Activated naive CD4-positive, alpha-beta T cell treated with anti-CD3 and anti-CD28 coated beads, Interleukin-2, amount 50 U/mL, for 24 hours (primary cell): ENCODE results near the gene BCORL1.

ENCODE experiments used
- H3K27ac Mint-ChIP-seq: one replicate; pipeline ENCODE4 v1.8.0; 2021; ENCODE audit warnings: mild to moderate bottlenecking, mixed read lengths
- H3K27me3 Mint-ChIP-seq: one replicate; pipeline ENCODE4 v1.8.0; 2021; ENCODE audit warnings: mixed read lengths
- H3K36me3 Mint-ChIP-seq: one replicate; pipeline ENCODE4 v1.8.0; 2021; ENCODE audit warnings: mixed read lengths
- H3K4me1 Mint-ChIP-seq: one replicate; pipeline ENCODE4 v1.8.0; 2021; ENCODE audit warnings: mixed read lengths
- H3K4me3 Mint-ChIP-seq: one replicate; pipeline ENCODE4 v1.8.0; 2021; ENCODE audit warnings: mild to moderate bottlenecking, mixed read lengths
- H3K9me3 Mint-ChIP-seq: one replicate; pipeline ENCODE4 v1.8.0; 2021; ENCODE audit warnings: mixed read lengths

Gene BCORL1

DNA sequence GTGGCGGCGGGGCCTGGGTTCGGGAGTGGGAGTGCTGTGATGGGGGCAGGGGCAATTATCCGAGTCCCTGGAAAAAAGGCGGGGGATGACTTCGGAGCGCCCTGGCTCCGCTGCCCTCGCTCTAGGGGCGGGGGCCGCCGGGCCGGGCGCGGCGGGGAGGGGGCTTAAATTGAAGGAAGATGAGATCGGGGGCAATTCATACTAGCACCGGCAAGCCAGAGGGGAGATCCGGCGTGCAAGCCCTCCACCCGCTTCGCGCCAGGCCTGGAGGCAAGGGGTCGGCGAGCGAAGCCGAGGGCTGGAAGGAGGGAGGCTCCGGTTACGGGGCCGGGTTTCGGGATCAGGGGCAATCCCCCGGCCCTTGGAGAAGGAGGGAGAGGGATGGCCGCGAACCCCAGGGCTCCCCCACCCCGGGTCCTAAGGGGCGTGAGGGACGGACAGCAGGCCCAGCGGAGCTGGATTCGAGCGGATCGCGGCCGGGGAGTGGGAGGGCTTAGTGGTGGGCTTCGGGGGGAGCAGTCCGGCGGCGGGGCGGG is 1.2 kb downstream of the BCORL1 start:
- Mint-ChIP-seq H3K4me1 (peaks cover 26% of the 10 kb centered on the region), H3K27ac (no peak overlapping the region), H3K9me3 (no peaks in the 10 kb centered on the region), H3K27me3 (no peaks in the 10 kb centered on the region), H3K36me3 (no peaks in the 10 kb centered on the region), H3K4me3 (no peak overlapping the region)

DNA sequence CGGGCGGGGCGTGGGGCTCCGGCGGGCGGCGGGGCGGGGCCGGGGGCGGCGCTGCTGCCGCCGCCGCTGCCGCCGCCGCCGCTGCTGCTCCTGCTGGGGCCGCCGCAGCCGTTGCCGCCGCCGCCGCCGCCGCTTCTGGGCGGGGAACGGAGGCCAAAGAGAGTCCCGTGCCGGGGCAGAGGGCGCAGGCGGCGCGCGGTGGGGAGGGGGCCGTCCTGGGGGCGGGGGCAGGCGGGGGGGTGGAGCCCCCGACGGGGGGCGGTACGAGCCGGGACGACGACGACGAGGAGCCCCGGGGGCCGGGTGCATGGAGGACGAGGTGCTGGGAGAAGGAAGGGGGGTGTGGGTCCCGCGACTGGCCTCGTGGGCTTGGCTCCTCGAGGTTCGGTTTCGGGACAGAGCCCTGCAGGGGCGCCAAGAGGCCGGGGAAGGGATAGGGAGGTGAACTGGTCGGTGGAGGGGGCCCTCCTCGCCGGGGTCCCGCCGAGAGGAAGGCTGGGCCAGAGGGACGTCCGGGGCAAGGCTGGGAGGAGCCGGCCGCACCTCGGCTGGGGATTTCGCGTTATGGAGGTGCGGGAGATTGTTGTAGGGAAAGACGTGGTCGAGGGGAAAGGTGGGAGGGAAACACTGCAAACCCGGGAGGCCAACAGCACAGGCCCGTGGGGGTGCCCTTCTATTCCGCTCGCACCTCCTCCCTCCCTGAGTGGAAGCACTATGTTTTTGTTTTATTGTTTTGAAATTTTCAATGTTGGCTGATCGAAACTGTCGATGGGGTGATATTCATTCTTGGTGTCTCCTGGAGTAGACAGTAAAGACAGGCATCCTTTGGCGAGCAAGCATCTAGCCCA is 1.9 kb downstream of the BCORL1 start:
- Mint-ChIP-seq H3K27ac (peak overlapping the region; percentile 70), H3K4me1 (peaks cover 22% of the 10 kb centered on the region), H3K36me3 (no peaks in the 10 kb centered on the region), H3K4me3 (peak overlapping the region; percentile 84), H3K27me3 (no peaks in the 10 kb centered on the region), H3K9me3 (no peaks in the 10 kb centered on the region)

DNA sequence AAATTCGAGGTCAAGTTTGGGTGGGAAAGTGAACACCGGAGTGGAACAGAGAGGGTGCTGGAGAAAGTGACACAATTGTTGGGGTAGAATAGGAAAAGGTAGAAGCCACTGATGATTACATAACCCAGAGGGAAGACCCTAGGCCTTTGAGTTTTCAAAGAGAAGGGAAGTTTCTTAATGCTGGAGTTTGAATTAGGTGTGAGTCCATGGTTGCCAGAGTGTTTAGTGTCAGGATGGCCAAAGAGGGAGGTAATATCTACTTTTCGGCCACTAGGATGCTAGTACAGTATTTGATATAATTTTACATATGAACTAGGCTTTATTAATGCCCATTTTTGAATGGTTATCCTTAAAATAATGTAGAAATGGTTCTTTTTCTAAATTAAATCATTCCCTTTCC is 5.4 kb downstream of the BCORL1 start:
- no peaks in the 10 kb centered on the region for H3K9me3 Mint-ChIP-seq
- no peaks in the 10 kb centered on the region for H3K27me3 Mint-ChIP-seq
- H3K27ac Mint-ChIP-seq = peak overlapping the region; percentile 68
- H3K4me3 Mint-ChIP-seq = no peak overlapping the region
- peaks cover 22% of the 10 kb centered on the region for H3K4me1 Mint-ChIP-seq
- H3K36me3 Mint-ChIP-seq = no peaks in the 10 kb centered on the region

DNA sequence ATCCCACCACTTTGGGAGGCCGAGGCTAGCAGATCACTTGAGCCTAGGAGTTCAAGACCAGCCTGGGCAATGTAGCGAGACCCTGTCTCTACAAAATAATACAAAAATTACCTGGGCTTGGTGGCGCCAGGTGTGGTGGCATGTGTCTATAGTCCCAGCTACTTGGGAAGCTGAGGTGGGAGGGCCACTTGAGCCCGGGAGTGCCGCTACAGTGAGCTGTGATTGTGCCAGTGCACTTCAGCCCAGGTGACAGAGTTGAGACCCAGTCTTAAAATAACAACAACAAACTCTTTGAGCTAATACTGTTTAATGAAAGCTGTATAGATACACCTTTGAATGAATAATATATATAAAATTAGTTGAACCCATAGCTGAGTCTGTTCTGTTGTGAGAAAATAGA is 9.7 kb downstream of the BCORL1 start:
- Mint-ChIP-seq H3K27me3 (no peaks in the 10 kb centered on the region), H3K4me3 (no peak overlapping the region)

DNA sequence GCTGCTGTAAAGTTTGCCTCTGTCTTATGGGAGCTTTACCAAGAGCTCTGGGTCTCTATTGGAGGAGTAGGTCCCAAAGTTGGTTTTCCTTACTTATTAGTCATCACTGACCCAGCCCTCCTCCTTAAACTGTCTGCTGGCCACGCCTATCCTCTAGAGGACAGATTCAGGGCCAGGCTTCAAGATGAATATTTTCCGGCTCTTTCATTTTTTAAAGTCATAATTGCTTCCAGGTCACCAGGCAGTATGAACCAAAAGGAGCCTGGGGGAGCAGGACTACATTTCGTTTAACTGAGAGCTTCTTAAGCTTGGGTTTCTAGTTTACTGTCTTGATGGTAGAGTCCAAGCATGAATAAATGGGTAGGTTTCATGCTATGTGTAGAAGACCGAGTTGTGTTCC is 13.7 kb downstream of the BCORL1 start:
- H3K4me1 Mint-ChIP-seq = peaks cover 9% of the 10 kb centered on the region
- no peaks in the 10 kb centered on the region for H3K36me3 Mint-ChIP-seq
- H3K4me3 Mint-ChIP-seq = no peak overlapping the region
- H3K27me3 Mint-ChIP-seq = no peaks in the 10 kb centered on the region
- no peak overlapping the region for H3K27ac Mint-ChIP-seq
- no peaks in the 10 kb centered on the region for H3K9me3 Mint-ChIP-seq

More for the DNA sequence above, 9.7 kb downstream of the BCORL1 start:
- Mint-ChIP-seq H3K27ac (no peak overlapping the region), H3K9me3 (no peaks in the 10 kb centered on the region), H3K4me1 (peaks cover 10% of the 10 kb centered on the region), H3K36me3 (no peaks in the 10 kb centered on the region)

DNA sequence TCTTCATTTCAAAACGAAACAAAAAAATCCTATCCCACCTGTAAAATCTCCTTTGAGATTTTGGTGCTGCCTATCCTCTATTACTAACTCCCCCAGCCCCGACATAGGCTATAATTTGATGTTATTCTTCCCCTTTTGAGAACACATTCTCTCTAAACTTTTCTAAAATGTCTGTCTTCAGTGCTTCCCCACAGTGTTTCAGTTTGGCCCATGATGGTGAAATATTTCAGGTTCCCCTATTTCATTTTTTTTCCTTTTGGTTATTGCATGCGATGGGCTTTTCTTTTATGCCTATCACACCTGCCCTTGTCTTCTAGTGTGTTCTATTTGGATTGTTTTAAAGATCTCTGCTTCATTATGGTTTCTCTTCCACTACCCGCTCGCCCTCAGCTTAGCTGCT is 14.7 kb downstream of the BCORL1 start:
- Mint-ChIP-seq H3K27ac (no peak overlapping the region), H3K9me3 (no peaks in the 10 kb centered on the region), H3K36me3 (no peaks in the 10 kb centered on the region), H3K27me3 (no peaks in the 10 kb centered on the region), H3K4me1 (peaks cover 14% of the 10 kb centered on the region), H3K4me3 (no peak overlapping the region)

DNA sequence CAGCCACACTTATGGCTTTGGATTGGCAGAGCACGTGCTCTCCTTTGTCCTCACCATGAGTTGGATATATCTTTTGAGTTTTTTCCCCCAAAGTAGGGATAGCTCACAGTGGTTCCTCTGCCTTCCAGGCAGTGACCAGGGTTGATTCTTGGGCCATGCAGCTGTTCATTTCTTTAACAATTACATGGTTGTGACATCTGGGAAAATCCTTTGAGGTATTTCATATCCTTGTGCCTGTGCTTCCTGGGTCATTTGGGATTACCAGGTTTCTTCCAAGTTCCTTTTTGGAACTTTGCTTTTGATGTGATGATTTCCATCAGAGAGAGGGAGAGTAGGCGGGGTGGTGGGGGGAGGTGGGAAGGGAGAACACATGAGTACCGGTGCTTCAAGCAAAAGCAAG is 15.6 kb downstream of the BCORL1 start:
- no peak overlapping the region for H3K27ac Mint-ChIP-seq
- no peak overlapping the region for H3K4me3 Mint-ChIP-seq
- no peaks in the 10 kb centered on the region for H3K36me3 Mint-ChIP-seq
- no peaks in the 10 kb centered on the region for H3K9me3 Mint-ChIP-seq
- no peaks in the 10 kb centered on the region for H3K27me3 Mint-ChIP-seq
- H3K4me1 Mint-ChIP-seq = peaks cover 15% of the 10 kb centered on the region

DNA sequence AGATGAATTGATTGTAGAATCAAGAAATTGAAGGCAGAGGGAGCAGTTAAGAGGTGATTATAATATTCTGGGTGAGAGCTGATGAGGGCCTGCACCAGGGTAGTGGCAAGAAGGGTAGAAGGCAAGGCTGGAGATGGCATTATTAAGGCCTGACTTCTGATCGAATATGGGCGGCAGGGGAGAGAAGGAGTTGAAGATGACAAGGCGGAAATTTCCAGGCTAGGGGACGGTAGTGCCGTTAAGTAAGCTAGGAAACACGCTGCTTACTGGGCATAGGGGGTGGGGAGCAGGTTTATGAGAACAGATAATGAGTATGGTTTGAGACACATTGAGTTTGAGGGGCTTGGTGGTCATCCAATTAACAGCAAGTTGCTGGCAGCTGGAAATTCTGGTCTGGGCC is 19.5 kb downstream of the BCORL1 start:
- H3K4me1 Mint-ChIP-seq = peaks cover 14% of the 10 kb centered on the region
- H3K27me3 Mint-ChIP-seq = no peaks in the 10 kb centered on the region
- no peaks in the 10 kb centered on the region for H3K36me3 Mint-ChIP-seq
- no peaks in the 10 kb centered on the region for H3K9me3 Mint-ChIP-seq
- no peak overlapping the region for H3K27ac Mint-ChIP-seq
- no peak overlapping the region for H3K4me3 Mint-ChIP-seq

DNA sequence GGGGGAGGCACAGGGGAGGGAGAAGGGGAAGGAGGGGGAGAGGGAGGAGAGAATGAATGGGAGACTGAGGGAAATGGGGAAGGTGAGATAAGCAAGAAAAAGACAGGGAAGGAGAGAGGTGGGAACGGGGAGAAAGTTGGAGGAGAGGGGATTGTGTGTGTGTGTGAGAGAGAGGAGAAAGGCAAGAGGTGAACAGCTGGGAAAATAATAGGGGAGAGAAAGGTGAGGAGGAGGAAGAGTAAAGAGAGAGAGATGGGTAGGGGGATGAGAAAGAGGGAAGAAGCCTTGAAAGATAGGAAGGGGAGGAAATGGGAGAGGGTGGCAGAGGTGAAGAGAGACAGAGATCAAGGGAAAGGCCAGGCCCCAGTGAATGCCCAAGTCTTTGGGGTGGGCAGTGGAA is 20.1 kb downstream of the BCORL1 start:
- Mint-ChIP-seq H3K27me3 (no peaks in the 10 kb centered on the region), H3K36me3 (no peaks in the 10 kb centered on the region), H3K27ac (no peak overlapping the region), H3K9me3 (no peaks in the 10 kb centered on the region), H3K4me3 (no peak overlapping the region), H3K4me1 (peaks cover 10% of the 10 kb centered on the region)

DNA sequence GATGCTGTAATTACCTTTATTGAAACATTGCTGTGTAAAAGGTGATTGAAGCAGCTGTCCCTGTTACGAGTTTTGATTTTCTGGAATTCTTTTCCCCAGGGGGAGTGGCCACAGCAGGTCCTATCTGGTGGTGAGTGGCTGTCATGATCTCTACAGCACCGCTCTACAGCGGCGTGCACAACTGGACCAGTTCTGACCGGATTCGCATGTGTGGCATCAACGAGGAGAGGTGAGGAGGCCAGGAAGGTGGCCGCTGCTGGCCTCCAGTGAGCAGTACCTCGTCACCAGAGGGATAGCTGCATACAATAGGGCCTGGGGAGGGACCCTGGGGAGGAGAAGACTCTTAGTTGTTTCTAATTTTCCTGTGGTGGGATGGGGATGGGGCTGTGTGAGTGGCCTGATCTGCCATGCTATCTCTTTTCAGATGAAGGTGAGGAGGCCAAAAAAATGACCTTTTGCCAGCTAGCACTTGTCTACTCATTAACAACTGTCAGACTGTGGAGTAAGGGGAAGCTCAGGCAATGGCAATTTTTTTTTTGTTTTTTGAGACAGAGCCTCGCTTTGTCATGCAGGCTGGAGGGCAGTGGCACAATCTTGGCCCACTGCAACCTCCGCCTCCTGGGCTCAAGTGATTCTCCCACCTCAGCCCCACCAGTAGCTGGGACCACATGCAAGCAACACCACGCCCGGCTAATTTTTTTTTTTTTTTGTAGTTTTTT is 22.8 kb downstream of the BCORL1 start:
- H3K27me3 Mint-ChIP-seq = no peaks in the 10 kb centered on the region
- H3K4me1 Mint-ChIP-seq = peaks cover 10% of the 10 kb centered on the region
- no peaks in the 10 kb centered on the region for H3K9me3 Mint-ChIP-seq
- no peaks in the 10 kb centered on the region for H3K36me3 Mint-ChIP-seq
- H3K4me3 Mint-ChIP-seq = no peak overlapping the region
- no peak overlapping the region for H3K27ac Mint-ChIP-seq

DNA sequence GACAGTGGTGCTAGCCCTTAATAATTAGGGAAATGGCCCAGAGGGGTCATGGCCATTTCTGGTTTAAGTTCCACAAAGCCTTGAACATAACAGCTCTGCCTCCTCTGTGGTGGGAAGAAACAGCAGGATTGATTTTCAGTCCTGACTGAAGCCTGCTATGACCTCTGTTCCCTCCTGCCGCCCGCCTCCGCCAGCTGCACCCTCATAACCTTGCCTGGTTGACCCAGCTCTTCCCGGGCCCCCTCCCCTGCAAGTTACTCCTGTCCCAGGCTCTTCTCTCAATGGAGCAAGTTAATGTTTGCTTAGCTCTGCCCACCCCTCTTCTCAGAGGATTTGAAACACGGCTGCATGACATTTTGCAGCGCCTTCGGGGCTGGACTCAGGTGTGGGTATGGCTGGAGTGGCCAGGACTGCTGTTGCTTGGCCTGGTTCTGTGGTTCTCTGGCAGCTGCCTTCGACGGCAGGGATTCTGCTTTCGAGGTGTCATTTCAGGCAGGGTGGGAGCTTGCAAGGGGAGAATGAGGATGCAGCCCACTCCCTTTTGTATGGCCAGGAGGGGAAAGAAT is 27.3 kb downstream of the BCORL1 start:
- Mint-ChIP-seq H3K4me1 (no peaks in the 10 kb centered on the region), H3K4me3 (no peak overlapping the region), H3K27me3 (no peaks in the 10 kb centered on the region), H3K27ac (no peak overlapping the region), H3K9me3 (no peaks in the 10 kb centered on the region), H3K36me3 (no peaks in the 10 kb centered on the region)

DNA sequence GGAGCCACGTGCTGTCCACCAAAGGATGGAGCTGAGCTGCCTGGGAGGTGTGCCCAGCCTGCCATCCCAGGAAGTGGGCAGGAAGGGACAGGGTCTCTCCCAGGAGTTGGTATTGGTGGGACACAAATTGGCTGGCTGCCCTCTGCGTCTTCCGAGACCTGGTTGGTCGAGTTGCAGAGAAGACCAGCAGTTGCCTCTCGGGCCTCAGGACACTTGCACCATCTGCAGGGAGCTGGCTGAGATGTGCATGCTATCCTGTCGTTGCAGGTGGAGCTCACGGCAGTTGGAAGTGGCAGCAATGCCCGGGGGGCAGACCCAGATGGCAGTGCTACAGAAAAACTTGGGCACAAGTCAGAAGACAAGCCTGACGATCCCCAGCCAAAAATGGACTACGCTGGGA is 30.2 kb downstream of the BCORL1 start:
- H3K27me3 Mint-ChIP-seq = no peaks in the 10 kb centered on the region
- no peaks in the 10 kb centered on the region for H3K9me3 Mint-ChIP-seq
- H3K4me3 Mint-ChIP-seq = no peak overlapping the region
- no peaks in the 10 kb centered on the region for H3K36me3 Mint-ChIP-seq
- no peaks in the 10 kb centered on the region for H3K4me1 Mint-ChIP-seq
- no peak overlapping the region for H3K27ac Mint-ChIP-seq

DNA sequence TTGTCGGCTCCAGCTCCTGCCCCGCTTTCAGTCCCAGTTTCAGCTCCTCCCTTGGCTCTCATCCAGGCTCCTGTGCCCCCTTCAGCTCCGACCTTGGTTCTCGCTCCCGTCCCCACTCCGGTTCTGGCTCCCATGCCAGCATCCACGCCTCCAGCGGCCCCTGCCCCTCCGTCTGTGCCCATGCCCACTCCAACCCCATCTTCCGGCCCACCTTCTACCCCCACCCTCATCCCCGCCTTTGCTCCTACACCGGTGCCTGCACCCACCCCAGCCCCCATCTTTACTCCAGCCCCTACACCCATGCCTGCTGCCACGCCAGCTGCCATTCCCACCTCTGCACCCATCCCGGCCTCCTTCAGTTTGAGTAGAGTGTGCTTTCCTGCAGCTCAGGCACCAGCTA is 31.2 kb downstream of the BCORL1 start:
- Mint-ChIP-seq H3K27me3 (no peaks in the 10 kb centered on the region), H3K27ac (no peak overlapping the region), H3K36me3 (no peaks in the 10 kb centered on the region), H3K4me1 (no peaks in the 10 kb centered on the region), H3K4me3 (no peak overlapping the region), H3K9me3 (no peaks in the 10 kb centered on the region)

DNA sequence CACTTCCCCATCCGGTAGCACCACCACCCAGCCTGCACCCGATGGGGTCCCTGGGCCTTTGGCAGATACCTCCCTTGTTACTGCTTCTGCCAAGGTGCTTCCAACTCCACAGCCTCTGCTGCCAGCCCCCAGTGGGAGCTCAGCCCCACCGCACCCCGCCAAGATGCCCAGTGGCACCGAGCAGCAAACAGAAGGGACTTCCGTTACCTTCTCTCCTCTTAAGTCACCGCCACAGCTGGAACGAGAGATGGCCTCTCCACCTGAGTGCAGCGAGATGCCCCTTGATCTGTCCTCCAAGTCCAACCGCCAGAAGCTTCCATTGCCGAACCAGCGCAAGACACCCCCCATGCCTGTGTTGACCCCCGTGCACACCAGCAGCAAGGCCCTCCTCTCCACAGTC is 31.9 kb downstream of the BCORL1 start:
- Mint-ChIP-seq H3K36me3 (no peaks in the 10 kb centered on the region), H3K9me3 (no peaks in the 10 kb centered on the region), H3K4me3 (no peak overlapping the region), H3K27me3 (no peaks in the 10 kb centered on the region), H3K27ac (no peak overlapping the region), H3K4me1 (no peaks in the 10 kb centered on the region)

DNA sequence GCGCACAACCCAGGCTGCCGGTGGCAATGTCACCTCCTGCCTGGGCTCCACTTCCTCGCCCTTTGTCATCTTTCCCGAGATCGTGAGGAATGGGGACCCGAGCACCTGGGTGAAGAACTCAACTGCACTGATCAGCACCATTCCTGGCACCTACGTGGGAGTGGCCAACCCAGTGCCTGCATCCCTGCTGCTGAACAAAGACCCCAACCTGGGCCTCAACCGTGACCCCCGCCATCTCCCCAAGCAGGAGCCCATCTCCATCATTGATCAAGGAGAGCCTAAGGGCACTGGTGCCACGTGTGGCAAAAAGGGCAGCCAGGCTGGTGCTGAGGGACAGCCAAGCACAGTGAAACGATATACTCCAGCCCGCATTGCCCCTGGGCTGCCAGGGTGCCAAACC is 32.3 kb downstream of the BCORL1 start:
- Mint-ChIP-seq H3K27ac (no peak overlapping the region), H3K4me3 (no peak overlapping the region), H3K4me1 (no peaks in the 10 kb centered on the region), H3K9me3 (no peaks in the 10 kb centered on the region), H3K36me3 (no peaks in the 10 kb centered on the region), H3K27me3 (no peaks in the 10 kb centered on the region)

DNA sequence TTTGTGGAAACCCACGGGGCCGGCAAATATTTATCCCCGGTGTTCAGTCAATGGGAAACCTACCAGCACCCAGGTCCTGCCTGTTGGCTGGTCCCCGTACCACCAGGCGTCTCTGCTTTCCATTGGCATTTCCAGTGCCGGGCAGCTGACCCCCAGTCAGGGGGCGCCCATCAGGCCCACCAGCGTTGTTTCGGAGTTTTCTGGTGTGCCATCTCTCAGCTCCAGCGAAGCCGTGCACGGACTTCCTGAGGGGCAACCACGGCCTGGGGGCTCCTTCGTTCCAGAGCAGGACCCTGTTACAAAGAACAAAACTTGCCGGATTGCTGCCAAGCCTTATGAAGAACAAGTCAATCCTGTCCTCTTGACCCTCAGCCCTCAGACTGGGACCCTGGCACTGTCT is 32.7 kb downstream of the BCORL1 start:
- Mint-ChIP-seq H3K4me1 (no peaks in the 10 kb centered on the region), H3K4me3 (no peak overlapping the region), H3K27ac (no peak overlapping the region), H3K36me3 (no peaks in the 10 kb centered on the region), H3K9me3 (no peaks in the 10 kb centered on the region), H3K27me3 (no peaks in the 10 kb centered on the region)
